Measurements from ENCODE around the gene TLCD1. TPM values are rescaled to one million over a fixed set of nuclear protein-coding genes. Genes with fewer than 3 reads are reported as not detected.
A peak's percentile ranks its signal among the peaks of the same experiment; 100 is the strongest.

TLCD1 gene
- total and polyA plus RNA-seq, 7 donors = 0.68 to 2.4 (median 1.1) TPM; not detected in 1

- Histone ChIP-seq H3K4me3 (peak within 1 kb of the TSS; percentile 80), H3K9me3 (no peaks in the 10 kb centered on the region), H3K36me3 (ENCODE audit: insufficient read depth in 1 of 2, low read depth in 1 of 2) (peaks cover 0 to 14% of the 10 kb centered on the region in 2 donors), H3K27me3 (ENCODE audit: insufficient read depth in 3 of 3, low read length in 2 of 3) (no peaks in the 10 kb centered on the region), H3K4me1 (peaks cover 17% of the 10 kb centered on the region), H3K27ac (peak within 1 kb of the TSS; percentile 98)
- intact Hi-C loops (cut with DNase I) = loop anchor here (2.0 to 10.0 kb wide), 4 partner anchors 14 to 386 kb away; partner anchors contain the start of gene DHRS13 (in 1 of the 2)
- WGBS, 3 donors = 0 to 1% (median 0%) methylated on average over 63 to 64 of the region's 64 CpGs
- no peak for TF ChIP-seq CTCF (IDR thresholded peaks at IDR 0.05)
- peak; percentile 85 to 89 (median 88) for ATAC-seq
- DNase-seq = peak; percentile 95 to 97
These were observed 2.5 kb upstream of the TLCD1 start, which contains the start of gene NEK8 for GRCh38 chr17:28728364-28729200. Gene NEK8 (plus strand): TSS chr17:28728788. CDS start chr17:28728814, 26 bp downstream.

DNA sequence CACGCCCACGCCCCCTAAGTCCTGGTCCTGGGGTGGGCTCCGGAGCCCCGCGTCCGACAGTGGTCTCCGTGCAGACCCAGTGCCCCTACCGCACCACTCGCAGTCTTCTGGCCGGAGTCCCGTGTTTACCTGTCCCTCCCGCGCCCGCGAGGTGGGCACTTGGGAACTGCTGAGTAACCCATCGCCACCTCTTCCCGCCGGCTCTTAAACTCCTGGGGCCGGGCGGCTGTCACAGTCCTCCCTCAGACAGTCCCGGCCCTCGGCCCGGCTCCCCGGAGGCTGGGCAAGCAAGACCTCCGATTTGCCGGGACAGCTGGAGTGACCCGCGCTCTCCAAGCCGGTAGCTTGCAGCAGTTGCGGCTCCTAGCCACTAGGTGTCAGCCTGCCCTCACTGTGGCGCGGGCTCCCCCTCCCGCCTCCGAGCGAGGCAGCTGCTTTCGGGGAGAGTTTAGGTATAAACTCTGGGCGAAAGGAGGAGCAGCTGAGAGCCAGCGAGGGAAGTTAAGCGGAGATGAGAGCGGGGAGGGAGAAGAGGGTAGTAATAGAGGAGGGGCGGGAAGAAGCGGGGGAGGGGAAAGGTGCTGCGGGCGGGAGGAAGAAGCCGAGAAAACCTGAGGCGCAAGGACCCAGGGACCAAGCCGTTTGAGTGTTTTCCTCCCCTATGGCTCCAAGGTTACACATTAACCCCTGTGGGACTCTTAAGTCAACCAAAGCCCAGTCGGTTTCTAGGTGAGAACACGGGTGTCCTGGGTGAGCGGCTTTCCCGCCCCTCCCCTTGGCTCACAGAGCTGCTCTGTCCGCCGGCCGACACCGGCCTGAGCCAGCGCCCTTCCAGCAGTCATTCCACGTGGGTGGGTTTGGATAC is 826 bp upstream of the TLCD1 start:
- DNase-seq (peak; percentile 92 to 95), ATAC-seq (peak; percentile 70 to 79 (median 75))
- no peaks in the 10 kb centered on the region for H3K27me3 ChIP-seq (ENCODE audit: insufficient read depth in 3 of 3, low read length in 2 of 3)
- intact Hi-C loops (cut with DNase I) = loop anchor here (1.0 to 10.0 kb wide), 3 partner anchors 23 to 388 kb away; partner anchors contain the start of gene DHRS13 (in 1 of the 2)
- peak overlapping the region; percentile 59 for H3K27ac ChIP-seq
- H3K36me3 ChIP-seq (ENCODE audit: insufficient read depth in 1 of 2, low read depth in 1 of 2) = peaks cover 0 to 32% of the 10 kb centered on the region in 2 donors
- TF ChIP-seq CTCF (IDR thresholded peaks at IDR 0.05) = peak; percentile 99
- H3K4me1 ChIP-seq = peaks cover 28% of the 10 kb centered on the region
- peak overlapping the region; percentile 80 for H3K4me3 ChIP-seq
- no peaks in the 10 kb centered on the region for H3K9me3 ChIP-seq
- WGBS, 3 donors = 0% methylated on average over 56 to 57 of the region's 57 CpGs

GRCh38 chr17:28725660-28726225 is 290 bp downstream of the TLCD1 start:
- TF ChIP-seq CTCF (IDR thresholded peaks at IDR 0.05) = no peak
- peaks cover 39% of the 10 kb centered on the region for H3K4me1 ChIP-seq
- H3K27me3 ChIP-seq (ENCODE audit: insufficient read depth in 3 of 3, low read length in 2 of 3) = no peaks in the 10 kb centered on the region
- no peaks in the 10 kb centered on the region for H3K9me3 ChIP-seq
- H3K27ac ChIP-seq = no peak overlapping the region
- intact Hi-C loops (cut with DNase I) = loop anchor here (1.0 to 10.0 kb wide), 3 partner anchors 25 to 389 kb away; partner anchors contain the start of gene DHRS13 (in 1 of the 2)
- peaks cover 0 to 43% of the 10 kb centered on the region in 2 donors for H3K36me3 ChIP-seq (ENCODE audit: insufficient read depth in 1 of 2, low read depth in 1 of 2)
- peak overlapping the region; percentile 80 for H3K4me3 ChIP-seq
- ATAC-seq (peak in 3 of 4 donors; percentile 3 to 7 (median 6)), DNase-seq (peak in 1 of 2 donors; percentile 75)
- 2 to 3% (median 2%) methylated on average over 32 to 45 of the region's 45 CpGs for WGBS, 3 donors

GRCh38 chr17:28725166-28725659 is 820 bp downstream of the TLCD1 start:
- Histone ChIP-seq H3K27ac (no peak overlapping the region), H3K9me3 (no peaks in the 10 kb centered on the region), H3K4me3 (peak overlapping the region; percentile 80), H3K4me1 (peaks cover 40% of the 10 kb centered on the region), H3K27me3 (ENCODE audit: insufficient read depth in 3 of 3, low read length in 2 of 3) (no peaks in the 10 kb centered on the region), H3K36me3 (ENCODE audit: insufficient read depth in 1 of 2, low read depth in 1 of 2) (peaks cover 0 to 44% of the 10 kb centered on the region in 2 donors)
- 17 to 30% (median 21%) methylated on average over 20 of the region's 20 CpGs for WGBS, 3 donors
- ATAC-seq = no peak
- intact Hi-C loops (cut with DNase I) = loop anchor here (5.0 to 10.0 kb wide), 2 partner anchors 177 to 390 kb away; partner anchors contain the start of gene DHRS13 (in 1 of the 2)
- TF ChIP-seq CTCF (IDR thresholded peaks at IDR 0.05) = no peak
- DNase-seq = no peak
